GM10266 (cell line): ENCODE measurements around the gene RXFP1.
A peak's percentile ranks its signal among the peaks of the same experiment; 100 is the strongest.

ENCODE experiments used
- DNase-seq: peaks from one replicate; pipeline ENCODE4 v3.0.0; 2012; ENCODE audit errors: extremely low spot score
- TF ChIP-seq, protein P1 (sequence below): IDR thresholded peaks from 2 replicates; pipeline ENCODE4 v1.5.1; 2012; ENCODE audit warnings: mild to moderate bottlenecking, low read depth; ENCODE audit not compliant: control insufficient read depth, insufficient read depth; ENCODE audit errors: missing control alignments

RXFP1 gene

DNA sequence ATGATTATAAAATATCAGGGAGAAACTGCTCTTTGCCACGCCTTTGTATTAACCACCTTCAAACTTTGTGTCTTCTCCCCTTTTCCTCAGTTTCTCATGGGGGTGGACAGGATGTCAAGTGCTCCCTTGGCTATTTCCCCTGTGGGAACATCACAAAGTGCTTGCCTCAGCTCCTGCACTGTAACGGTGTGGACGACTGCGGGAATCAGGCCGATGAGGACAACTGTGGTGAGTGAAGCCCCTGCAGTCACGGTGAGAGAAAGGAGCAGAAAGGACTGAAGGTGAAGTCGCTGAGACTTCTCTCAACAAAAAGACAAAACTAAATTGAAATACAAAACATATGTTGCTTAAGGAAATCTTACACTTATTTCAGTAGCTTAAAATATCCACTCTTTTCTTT, 50.9 kb downstream of the RXFP1 start:
- DNase-seq: no peak
- TF ChIP-seq, protein P1, sequence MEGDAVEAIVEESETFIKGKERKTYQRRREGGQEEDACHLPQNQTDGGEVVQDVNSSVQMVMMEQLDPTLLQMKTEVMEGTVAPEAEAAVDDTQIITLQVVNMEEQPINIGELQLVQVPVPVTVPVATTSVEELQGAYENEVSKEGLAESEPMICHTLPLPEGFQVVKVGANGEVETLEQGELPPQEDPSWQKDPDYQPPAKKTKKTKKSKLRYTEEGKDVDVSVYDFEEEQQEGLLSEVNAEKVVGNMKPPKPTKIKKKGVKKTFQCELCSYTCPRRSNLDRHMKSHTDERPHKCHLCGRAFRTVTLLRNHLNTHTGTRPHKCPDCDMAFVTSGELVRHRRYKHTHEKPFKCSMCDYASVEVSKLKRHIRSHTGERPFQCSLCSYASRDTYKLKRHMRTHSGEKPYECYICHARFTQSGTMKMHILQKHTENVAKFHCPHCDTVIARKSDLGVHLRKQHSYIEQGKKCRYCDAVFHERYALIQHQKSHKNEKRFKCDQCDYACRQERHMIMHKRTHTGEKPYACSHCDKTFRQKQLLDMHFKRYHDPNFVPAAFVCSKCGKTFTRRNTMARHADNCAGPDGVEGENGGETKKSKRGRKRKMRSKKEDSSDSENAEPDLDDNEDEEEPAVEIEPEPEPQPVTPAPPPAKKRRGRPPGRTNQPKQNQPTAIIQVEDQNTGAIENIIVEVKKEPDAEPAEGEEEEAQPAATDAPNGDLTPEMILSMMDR: no peak

DNA sequence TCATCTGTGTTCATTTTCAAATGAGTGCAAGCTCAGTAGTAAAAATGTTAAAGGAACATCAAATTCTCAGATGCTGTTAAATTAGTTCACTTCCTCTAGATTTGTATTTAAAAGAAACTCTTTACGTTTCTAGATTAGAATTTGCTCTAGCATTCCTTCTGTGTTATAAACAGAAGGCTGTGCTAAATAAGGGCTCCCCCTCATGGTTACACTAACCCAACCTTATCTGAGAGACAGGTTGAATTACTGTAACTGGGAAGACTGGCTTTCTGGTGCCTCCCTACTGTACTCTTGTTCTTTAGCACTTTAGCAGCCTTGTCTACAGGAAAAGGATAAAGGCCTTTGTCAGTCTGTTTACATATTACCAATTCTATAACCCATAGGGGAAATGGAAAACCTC, 56.8 kb downstream of the RXFP1 start:
- DNase-seq: no peak
- TF ChIP-seq, protein P1: peak; percentile 10

DNA sequence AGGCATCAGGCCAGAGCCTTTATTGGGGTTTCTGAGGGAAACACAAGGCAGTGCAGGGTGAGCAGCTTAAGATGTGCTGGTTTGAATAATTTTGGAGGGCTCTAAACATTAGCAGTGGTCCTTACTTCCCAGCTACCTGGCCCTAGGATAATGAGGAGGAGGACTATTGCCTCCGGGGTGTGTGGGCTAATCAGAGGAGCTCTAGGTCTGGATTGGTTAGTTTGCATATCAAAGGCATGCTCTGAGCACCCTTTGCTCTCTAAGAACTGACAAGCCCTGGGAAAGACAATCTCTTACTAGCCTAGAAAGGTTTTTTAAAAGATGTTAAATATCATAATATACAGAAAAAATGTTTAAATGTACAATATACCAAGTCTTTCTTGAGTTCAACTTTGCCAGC, 58.4 kb downstream of the RXFP1 start:
- DNase-seq: no peak
- TF ChIP-seq, protein P1: no peak

DNA sequence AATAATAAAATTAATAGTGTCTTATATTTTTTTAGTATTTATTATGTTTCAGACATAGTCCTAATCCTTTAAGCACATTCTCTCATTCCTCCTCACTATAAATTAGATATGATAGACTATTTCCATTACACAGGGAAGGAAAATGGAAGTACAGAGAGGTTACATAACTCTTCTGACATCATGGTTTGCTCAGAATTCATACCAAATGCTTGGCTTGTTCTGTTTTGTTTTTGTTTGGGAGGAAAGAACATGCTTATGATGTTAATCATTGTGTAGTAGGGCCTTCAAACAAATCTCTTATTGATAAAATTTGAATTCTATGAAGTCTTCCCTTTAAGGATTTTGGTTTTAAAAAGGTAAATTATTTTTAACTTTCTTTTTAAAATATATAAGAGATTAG, 59.5 kb downstream of the RXFP1 start:
- TF ChIP-seq, protein P1: no peak

DNA sequence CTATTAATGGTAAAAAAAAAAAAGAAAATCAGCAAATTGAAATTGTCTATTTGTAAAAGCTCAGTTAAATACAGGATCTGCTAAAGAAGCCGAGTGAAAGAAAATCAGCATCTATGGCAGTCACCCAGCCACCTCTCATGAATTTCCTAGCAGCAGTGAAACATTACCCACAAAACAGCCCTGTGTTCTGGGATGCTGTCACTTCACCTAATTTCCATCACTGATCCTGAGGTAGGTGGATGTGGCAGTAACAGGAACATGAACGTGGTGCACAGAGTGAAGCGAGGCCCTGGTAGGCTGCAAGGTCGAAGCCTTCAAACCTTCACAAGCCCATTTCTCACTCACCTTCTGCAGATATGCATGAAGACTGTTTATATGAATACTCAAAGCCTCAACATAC, 65.2 kb downstream of the RXFP1 start:
- TF ChIP-seq, protein P1: no peak
- no peak for DNase-seq

More for the DNA sequence above, 59.5 kb downstream of the RXFP1 start:
- DNase-seq: no peak

GRCh38 chr4:158588285-158588684, 66.6 kb downstream of the RXFP1 start:
- DNase-seq: no peak
- TF ChIP-seq, protein P1: no peak

GRCh38 chr4:158588777-158589176, 67.1 kb downstream of the RXFP1 start:
- TF ChIP-seq, protein P1: no peak
- no peak for DNase-seq
